GM19463 (cell line): Measurements from ENCODE around the gene MYBPC3.
"Not testable (repeated sequence)": the region's sequence is repeated elsewhere in the genome, so short reads cannot be mapped to it uniquely, and the experiment has no call there.

ENCODE experiments used
- ATAC-seq: cut with Tn5 transposase; IDR thresholded peaks from one replicate; pipeline ENCODE4 v1.9.1; 2021; ENCODE audit warnings: mild to moderate bottlenecking, moderate library complexity; ENCODE audit not compliant: unreplicated experiment

The MYBPC3 gene

DNA sequence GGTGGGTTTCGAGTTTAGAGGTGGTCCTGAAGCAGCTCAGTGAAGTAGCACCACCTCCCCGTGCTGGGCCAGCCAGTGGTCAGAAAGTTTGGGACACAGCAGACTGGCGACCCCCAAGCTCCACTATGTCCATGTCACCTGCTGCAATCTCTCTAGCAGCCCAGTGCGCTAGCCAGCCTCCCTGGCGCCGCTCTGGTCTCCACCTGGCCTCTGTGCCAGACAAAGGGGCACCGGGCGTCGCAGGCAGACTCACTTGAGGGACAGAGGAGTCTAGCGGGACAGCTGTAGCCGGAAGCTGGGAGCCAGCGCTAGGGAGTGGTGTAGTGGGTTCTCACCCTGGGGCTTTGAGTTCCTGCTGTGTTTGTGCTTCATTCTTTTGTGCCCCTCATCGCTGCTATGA, 25.5 kb downstream of the MYBPC3 start:
- ATAC-seq = no peak

DNA sequence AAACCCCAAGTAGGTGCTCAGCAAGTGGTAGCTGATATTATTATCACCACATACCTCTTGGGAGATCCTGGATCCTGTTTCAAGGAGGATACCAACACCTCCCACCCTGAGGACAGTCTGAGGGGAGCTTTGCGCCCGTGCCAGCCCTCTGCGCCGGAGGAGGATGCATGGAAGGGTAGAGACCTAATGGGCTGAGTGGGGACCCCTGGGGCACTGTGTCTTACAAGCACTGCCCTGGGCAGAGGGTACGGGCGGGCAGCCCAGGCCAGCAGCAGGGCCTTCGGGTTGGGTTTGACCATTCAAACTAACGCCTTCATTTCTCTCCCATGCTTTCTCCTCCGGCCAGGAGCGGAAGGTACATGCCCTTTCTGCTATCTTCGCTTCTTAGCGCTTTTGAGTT, 26.3 kb downstream of the MYBPC3 start:
- ATAC-seq = no peak

DNA sequence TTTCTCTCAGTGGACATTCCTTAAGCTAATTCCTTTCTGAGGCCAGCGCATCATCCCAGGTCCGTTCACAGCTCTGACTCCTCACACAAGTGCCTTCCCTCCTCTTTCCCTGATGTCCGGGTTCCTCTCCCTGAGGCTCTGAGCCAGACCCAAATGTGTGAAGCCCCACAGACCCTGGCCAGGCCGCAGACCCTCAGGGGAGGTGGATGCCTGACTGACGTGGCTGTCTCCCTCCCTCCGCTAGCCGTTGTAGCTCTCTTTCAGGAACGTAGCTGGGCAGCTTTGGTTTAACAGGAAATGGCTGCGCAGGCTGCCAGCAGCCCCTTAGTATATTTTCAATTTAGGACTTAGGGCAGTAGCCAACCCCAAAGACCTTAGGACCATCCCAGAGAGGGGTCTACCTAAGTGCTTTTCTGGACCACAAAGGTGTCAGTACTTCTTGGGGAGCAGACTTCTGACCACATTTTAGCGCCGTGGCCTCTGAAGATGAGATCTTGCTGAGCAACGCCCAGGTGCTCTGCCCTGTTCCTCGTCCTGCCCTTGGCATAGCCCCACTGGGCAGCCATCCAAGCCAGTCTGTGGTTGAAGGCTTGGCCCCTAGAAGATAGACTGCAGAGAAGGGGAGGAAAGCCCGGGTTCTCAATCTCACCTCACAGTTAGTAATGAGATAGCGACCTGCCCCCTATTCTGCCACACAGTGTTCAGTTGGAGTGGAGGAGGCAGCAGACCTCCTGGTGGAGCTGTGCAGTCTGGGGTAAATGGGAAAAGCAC, 27.0 kb downstream of the MYBPC3 start:
- ATAC-seq = no peak

DNA sequence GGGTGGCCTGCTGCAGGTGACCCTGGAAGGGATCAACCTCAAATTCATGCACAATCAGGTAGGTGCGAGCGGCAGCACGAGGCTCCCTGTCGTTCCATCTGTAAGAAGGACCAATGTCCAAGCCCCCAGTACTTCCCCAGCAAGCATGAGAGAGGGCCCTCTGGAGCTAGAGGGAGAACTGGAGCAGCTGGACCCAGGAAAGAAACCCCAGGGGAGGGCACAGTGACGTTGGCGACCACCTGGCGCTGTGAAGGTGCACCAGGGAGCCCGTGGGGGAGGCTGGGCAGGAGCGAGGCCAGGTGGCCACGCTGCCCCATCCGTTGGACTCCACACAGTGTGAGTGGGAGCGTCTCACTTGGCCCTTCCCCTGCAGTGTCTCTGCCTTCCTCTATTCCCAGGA, 28.0 kb downstream of the MYBPC3 start:
- no peak for ATAC-seq

DNA sequence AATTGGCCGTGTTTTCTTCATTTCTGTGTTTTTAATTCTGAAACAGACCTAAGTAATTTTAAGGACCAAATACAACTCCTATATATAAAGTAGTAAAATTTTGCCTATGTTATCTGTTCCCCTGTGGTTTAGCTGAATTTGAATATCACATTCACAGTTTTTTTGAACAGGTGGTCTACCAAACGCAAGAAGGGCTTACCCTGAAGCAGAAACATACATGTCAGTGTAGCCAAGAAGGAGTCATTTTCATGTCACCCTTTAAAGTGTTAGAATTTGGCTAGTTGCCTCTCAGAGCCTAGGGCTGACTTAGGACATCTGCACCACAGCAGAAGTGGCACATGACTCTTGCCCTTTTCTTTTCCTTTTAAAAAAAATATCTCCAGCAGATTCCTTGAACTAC, 34.3 kb downstream of the MYBPC3 start:
- no peak for ATAC-seq

DNA sequence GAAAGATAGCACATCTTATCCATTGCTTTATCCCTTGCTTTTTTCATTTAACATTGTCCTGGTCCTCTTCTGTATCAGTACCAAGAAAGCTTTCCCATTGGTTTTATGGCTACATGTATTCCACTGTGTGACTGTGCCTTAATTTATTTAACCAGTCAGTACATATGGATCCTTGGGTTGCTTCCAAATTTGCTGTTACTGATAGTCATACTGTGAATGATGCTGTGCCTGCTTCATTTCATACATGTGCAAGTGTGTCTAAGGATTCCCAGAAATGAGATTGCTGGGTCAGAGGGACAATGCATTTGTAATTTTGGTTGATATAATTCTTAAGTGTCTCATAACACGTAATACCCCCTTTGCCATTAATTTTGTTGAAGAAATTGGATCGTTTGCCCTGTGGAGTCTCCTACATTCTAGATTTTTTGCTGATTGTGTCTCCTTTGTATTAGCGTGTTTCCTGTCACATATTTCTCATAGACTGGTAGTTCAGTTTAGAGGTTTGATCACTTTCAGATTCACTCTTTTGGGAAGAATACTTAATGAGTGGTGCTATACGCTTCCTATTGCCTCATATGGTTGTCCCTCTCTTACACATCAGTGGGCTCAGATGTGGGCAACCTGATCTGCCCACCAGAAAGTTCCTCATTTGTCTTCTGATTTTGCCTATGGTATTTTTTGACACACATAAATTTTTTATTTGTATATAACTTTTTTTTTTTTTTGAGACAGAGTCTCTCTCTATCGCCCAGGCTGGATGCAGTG, 35.3 kb downstream of the MYBPC3 start:
- peak; percentile 87 for ATAC-seq

DNA sequence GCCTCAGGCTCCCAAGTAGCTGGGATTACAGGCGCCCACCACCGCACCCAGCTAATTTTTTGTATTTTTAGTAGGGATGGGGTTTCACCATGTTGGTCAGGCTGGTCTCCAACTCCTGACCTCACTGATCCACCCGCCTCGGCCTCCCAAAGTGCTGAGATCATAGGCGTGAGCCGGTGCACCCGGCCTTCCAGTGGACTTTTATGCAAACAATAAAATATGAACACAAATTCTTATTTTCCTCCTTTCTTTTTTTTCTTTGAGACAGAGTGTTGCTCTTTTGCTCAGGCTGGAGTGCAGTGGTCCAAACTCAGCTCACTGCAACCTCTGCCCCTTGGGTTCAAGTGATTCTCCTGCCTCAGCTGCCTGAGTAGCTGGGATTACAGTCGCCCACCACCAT, 36.0 kb downstream of the MYBPC3 start:
- ATAC-seq = not testable (repeated sequence)

DNA sequence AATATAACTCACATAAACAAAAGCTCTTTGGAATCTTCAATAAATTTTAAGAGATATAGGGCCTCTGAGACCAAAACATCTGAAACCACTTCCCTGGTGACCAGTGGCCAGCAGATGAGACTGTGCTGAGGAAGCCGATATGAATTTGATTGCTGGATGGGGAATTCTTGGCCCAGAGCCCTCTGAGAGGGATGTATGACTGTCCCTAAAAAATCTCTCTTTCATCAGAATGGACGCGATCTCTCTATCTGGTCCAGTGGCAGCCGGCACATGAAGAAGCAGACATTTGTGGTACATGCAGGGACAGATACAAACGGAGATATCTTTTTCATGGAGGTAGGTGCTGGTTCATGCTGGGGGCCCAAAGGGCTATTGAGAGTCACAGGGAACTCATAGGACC, 37.5 kb downstream of the MYBPC3 start:
- ATAC-seq = no peak

DNA sequence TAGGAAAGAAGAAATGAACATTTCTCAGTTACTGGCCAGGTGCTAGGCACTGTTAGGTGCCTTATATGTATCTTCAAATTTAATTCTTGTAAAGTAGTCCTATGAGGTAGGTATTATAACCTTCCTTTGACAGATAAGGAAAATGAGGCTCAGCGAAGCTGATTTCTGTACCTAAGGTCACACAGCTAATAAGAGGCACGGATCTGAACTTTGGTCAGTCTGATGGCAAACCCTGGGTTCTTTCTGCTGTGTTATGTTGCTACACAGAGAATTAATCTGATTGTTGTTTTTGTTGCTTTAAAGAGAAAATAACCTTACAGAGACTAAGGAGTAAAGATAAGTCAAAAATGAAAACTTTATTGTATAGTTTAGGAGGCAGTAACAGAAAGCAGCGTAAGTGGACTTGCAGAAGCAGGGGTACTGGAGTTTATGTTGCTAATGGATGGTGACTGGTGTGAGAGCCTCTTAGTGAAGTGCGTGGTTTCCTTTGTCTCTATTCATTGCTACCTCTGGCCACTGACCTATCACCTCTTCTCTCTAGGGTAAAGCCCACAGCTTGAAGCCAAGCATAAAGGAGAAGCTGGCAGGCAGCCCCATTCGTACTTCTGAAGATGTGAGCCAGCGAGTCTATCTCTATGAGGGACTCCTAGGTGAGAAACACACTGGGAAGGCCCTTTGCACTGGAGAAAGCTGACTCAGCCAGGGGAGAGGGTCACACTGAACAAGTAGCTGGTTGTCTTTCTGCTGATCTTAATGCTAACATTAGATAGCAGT, 44.3 kb downstream of the MYBPC3 start:
- ATAC-seq = no peak

DNA sequence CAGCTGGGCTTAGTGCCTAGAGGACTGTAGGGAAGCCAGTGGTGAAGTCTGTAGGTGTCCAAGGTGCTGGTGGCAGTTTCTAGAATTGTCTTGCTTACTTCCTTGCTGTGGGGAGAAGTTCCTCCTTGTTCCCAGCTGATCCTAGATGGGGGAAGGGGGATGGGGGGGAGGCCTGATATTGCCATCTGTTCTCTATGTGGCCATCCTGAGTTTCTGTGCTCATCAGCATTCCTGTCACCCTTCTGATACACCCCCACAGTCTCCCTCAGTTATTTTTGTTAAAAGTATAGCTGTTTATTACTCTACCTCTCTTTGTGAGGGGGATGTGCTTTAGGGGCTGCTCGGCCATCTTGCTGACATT, 46.0 kb downstream of the MYBPC3 start:
- no peak for ATAC-seq

DNA sequence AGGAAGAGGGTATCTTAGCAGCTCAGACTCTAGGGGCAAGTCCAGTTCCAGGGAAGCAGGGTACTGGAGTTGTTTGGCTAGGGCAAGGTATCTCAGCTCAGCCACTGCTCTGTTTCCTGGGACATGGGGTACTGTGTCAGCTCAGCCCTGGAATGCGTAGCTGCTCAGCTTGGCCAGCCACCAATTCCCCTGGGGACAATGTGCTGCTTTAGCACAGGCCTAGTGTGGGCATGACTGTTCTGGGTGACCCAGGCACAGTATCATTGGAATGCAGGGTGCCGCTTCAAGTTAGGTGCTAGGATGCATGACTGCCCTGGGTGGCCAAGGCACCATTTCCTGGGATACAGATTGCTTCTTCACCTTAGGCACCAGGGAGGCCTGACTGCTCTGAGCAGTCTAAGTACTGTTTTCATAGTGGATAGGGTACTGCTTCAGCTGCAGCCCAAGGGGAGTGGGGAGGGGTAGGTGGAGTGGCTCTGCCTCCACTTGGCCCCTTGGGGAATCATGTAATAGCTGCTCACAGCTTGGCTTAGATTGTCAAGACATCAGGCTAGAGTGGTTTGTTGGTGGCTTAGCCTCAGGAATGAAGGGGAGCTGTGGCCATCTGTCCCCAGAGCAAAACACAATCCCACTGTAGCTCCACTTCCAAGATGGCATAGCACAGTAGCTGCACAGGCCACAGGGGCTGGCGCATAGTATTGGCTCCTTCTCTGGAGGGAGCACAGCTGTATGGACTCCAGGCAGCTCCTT, 46.6 kb downstream of the MYBPC3 start:
- ATAC-seq = no peak

DNA sequence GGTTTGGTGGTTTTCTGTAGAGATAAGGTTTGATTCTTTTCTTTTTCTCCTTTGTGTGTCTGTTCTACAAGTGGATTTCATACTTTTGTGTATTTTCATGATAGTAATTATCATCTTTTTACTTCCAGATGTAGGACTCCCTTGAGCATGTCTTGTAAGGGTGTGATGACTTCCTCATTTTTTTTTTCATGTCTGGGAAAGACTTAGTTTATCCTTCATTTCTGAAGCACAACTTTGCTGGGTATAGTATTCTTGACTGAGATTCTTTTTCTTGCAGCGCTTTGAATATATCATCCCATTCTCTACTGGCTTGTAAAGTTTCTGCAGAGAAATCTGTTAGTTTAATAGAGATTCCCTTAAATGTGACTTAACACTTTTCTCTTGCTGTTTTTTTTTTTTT, 49.6 kb downstream of the MYBPC3 start:
- ATAC-seq = no peak

DNA sequence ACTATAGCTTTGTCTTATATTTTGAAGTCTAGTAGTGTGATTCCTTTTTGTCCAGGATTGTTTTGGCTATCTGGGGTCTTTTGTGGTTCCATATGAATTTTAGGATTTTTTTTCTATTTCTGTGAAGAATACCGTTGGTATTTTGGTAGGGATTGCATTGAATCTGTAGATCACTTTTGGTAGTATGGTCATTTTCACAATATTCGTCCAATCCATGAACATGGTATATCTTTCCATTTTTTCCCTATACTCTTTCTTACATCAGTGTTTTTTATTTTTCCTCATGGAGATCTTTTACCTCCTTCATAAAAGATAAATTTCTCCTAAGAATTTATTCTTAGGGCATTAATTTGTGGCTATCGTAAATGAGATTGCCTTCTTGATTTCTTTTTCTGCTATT, 53.4 kb downstream of the MYBPC3 start:
- ATAC-seq = no peak

DNA sequence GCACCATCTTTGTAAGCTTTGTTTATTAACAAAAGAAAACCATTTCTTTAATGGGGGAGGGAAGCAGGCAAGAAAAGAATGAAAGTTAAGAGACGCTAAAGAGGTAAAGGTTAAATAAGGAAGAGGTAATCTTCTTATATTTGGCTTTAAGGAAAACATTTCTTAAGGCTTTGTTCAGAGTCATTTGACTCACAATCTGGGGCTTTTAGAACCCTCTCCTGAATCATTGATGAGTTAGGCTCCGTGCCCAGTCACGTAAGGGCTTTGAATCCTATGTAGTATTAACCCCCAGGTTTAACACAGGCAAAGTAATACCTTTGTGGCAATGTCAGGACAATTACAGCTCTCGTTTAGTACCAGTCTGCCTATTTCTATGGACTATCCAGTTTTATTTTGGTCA, 56.5 kb downstream of the MYBPC3 start:
- no peak for ATAC-seq

DNA sequence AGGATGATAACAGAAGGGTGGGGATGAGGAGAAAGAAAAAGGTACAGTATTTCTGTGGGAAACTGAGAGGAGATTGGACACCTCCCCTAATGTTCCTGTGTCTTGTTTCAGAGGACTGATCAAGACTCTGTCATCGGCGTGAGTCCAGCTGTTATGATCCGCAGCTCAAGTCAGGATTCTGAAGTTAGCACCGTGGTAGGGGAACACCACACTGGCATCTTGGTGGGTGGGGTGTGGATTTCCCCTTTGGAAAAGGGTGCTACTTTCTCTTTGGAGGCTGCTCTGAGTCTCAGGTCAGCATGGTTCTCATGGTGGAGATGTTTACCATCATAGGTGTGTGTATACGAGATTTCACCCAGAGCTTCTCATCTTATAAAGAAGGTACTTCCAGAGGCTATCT, 57.1 kb downstream of the MYBPC3 start:
- ATAC-seq = no peak

DNA sequence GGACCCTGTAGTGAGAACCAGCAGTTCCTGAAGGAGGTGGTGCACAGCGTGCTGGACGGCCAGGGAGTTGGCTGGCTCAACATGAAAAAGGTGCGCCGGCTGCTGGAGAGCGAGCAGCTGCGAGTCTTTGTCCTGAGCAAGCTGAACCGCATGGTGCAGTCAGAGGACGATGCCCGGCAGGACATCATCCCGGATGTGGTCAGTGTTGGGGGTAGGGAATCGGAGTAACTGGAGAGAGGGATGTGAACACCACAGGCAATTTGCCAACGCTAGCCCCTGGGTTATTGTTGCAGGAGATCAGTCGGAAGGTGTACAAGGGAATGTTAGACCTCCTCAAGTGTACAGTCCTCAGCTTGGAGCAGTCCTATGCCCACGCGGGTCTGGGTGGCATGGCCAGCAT, 62.6 kb downstream of the MYBPC3 start:
- ATAC-seq = no peak

DNA sequence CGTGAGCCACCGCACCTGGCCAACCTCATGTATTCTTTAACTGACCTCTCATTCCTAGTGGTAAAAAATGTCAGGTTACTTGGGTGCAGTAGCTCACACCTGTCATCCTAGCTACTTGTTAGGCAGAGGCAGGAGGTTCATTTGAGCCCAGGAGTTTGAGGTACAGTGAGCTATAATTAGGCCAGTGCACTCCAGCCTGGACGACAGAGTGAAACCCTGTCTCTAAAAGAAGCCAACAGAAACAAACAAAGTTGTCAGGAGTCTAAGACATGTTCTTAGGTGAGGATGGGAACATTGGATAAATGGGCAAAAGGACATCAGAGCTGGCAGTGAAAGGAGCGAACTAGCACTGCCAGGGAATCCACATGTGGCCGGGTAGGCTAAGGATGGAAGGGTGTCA, 64.4 kb downstream of the MYBPC3 start:
- ATAC-seq = no peak

DNA sequence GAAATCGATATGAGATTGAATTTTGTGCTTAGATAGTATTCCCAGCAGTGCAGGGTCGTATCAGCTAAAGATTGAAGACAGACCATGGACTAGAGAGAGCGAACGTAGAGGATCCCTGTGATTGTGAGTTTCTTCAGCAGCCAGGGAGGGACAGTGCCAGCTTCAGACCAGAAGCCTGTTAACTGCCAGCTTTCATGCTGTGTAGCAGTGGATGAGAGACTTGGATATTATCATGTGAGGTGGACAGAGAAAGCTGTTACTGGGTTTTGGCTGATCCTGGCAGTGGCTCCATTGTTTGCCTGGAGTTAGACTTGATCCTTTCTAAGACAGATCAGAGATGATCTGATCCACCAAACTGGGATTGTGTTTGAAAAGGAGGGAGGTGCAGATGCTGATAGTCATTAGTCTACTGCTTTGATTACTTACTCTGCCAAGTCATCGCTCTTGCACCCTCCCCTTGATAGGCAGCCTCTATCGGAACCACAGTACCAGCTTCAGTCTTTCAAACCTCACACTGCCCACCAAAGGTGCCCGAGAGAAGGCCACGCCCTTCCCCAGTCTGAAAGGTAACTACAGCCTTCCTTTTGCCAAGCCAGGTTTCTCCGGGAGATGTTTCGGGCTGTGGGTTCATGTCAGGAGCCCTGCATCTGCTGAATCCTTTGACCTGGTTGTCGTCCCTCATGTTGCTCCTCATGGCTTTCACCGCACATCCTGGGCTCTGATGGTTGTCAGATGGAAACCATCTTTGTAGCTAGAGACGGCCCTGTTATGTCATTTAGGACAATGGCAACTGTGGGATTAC, 66.3 kb downstream of the MYBPC3 start:
- ATAC-seq = no peak

DNA sequence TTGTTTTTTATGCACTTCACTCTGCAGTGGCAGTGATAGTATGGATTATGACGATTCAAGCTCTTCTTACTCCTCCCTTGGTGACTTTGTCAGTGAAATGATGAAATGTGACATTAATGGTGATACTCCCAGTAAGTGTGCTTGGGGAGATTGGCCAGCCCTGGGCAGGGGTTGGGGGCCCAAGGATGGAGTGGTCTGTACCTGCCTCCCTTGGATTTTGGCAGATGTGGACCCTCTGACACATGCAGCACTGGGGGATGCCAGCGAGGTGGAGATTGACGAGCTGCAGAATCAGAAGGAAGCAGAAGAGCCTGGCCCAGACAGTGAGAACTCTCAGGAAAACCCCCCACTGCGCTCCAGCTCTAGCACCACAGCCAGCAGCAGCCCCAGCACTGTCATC, 68.4 kb downstream of the MYBPC3 start:
- ATAC-seq = no peak

DNA sequence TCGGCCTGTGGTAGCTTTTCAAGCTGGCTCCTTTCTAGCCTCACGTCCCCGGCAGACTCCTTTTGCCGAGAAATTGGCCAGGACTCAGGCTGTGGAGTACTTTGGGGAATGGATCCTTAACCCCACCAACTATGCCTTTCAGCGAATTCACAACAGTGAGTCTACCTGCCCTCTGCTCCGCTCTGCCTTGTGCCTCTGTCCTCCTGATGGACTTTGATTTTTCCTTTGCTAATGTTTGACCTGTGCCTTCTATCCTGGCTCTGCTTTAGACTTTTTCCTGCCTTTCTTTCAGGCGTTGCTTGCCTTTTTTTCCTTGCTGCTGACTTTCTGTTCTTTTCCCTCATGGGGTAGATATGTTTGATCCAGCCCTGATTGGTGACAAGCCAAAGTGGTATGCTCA, 70.0 kb downstream of the MYBPC3 start:
- ATAC-seq = no peak
